K562 (cell line): ENCODE results near the gene PDPR. TPM values are rescaled to one million over a fixed set of nuclear protein-coding genes. Genes with fewer than 3 reads are reported as not detected.
"Not testable (repeated sequence)": the region's sequence is repeated elsewhere in the genome, so short reads cannot be mapped to it uniquely, and the experiment has no call there.

ENCODE experiments used
- ATAC-seq: fragments of 200-7000 bp; cut with Tn5 transposase; 3 replicates; pipeline ENCODE4 v1.9.1; 2020; ENCODE audit warnings: moderate library complexity
- BruUV-seq: library from RNA; stranded (reverse); fragments of 400-500 nt; replicated peaks from 2 replicates; lab custom pipeline; 2021; lab: Mats Ljungman, UMichigan
- CTCF ChIA-PET: fragments of 300-600 bp; formaldehyde crosslinking; extraction: SDS; loops from one replicate; lab custom pipeline; 2021; ENCODE audit warnings: low intra/inter-chr PET ratio; lab: Yijun Ruan, JAX
- POLR2A ChIA-PET: fragments of 300-600, 350-650 bp; sonication (Branson Sonifier 250); formaldehyde crosslinking; extraction: SDS; loops from one replicate; lab custom pipeline; 2021; ENCODE audit warnings: antibody characterized with exemption, inconsistent platforms; lab: Yijun Ruan, JAX
- DNase-seq, 4 experiments: peaks; one replicate each; pipeline versions ENCODE4 v3.0.0 to v3.0.0-alpha.2; 2011 to 2018; ENCODE audit warnings: low spot score in 3 of 4, mixed read lengths in 3 of 4; ENCODE audit errors: extremely low read depth in 1 of 4
- FAIRE-seq: peaks from 2 replicates; lab custom pipeline; 2011; peaks lifted over from hg19 to GRCh38; lab: Jason Lieb, UNC
- H2AFZ ChIP-seq: 2 replicates; pipeline ENCODE4 v1.6.0; 2011; ENCODE audit warnings: low read depth, low read length, control low read depth, inconsistent platforms
- H3K27ac ChIP-seq: fragments of 200-600 bp; 3 replicates; pipeline ENCODE4 v1.8.0; 2011; ENCODE audit warnings: low read depth, mild to moderate bottlenecking, control low read depth, inconsistent platforms, low read length, moderate library complexity, mixed read lengths; ENCODE audit errors: extremely low read depth
- H3K27me3 ChIP-seq, 2 experiments: fragments of 300-600 bp in 1 of 2; 2 replicates in 1 of 2; 3 replicates in 1 of 2; pipeline versions ENCODE4 v1.6.0 to v1.8.0; 2011; ENCODE audit warnings: inconsistent platforms in 2 of 2, low read length in 2 of 2, mild to moderate bottlenecking in 1 of 2, mixed read lengths in 1 of 2, moderate library complexity in 1 of 2; ENCODE audit not compliant: control insufficient read depth in 2 of 2, insufficient read depth in 2 of 2
- H3K36me3 ChIP-seq: fragments of 300-600 bp; 3 replicates; pipeline ENCODE4 v1.8.0; 2011; ENCODE audit warnings: mild to moderate bottlenecking, low read length, inconsistent platforms; ENCODE audit not compliant: control insufficient read depth, insufficient read depth
- H3K4me1 ChIP-seq, 2 experiments: fragments of 200-600 bp in 1 of 2; replicated peaks in 1 of 2; 2 replicates in 1 of 2; 3 replicates in 1 of 2; pipeline versions ENCODE4 v1.5.1 to v1.8.0; 2011; ENCODE audit warnings: inconsistent platforms in 2 of 2, low read length in 2 of 2, mild to moderate bottlenecking in 1 of 2, mixed read lengths in 1 of 2, moderate library complexity in 1 of 2; ENCODE audit not compliant: control insufficient read depth in 2 of 2, insufficient read depth in 2 of 2
- H3K4me2 ChIP-seq: 2 replicates; pipeline ENCODE4 v1.6.1; 2011; ENCODE audit warnings: low read length, control low read depth, inconsistent platforms, mixed read lengths; ENCODE audit not compliant: insufficient read depth
- H3K4me3 ChIP-seq: fragments of 200-600 bp; sonication (generic), shearing (Covaris generic); 2 replicates; pipeline ENCODE4 v1.5.1; 2016; ENCODE audit warnings: control low read depth, inconsistent platforms
- H3K79me2 ChIP-seq: fragments of 200-600 bp; 3 replicates; pipeline ENCODE4 v1.8.0; 2011; ENCODE audit warnings: low read length, inconsistent platforms; ENCODE audit not compliant: control insufficient read depth, insufficient read depth
- H3K9ac ChIP-seq, 2 experiments: 2 replicates each; pipeline versions ENCODE4 v1.6.0 to v1.6.1; 2011; ENCODE audit warnings: low read depth in 2 of 2, low read length in 2 of 2, control low read depth in 1 of 2, inconsistent platforms in 1 of 2, mild to moderate bottlenecking in 1 of 2, mixed read lengths in 1 of 2; ENCODE audit not compliant: insufficient read depth in 1 of 2
- H3K9me1 ChIP-seq: one replicate; pipeline ENCODE4 v1.6.0; 2011; ENCODE audit warnings: inconsistent platforms, mild to moderate bottlenecking, low read length, moderate library complexity; ENCODE audit not compliant: control insufficient read depth, insufficient read depth
- H3K9me3 ChIP-seq: replicated peaks from 2 replicates; pipeline ENCODE4 v1.5.1; 2011; ENCODE audit warnings: low read depth, low read length, inconsistent platforms; ENCODE audit not compliant: control insufficient read depth, insufficient read depth
- H4K20me1 ChIP-seq: replicated peaks from 2 replicates; pipeline ENCODE4 v1.6.1; 2011; ENCODE audit warnings: low read length, inconsistent platforms, mixed read lengths; ENCODE audit not compliant: control insufficient read depth, insufficient read depth
- NFIC ChIP-seq: fragments of 450-650 bp; IDR thresholded peaks from 2 replicates; pipeline ENCODE4 v1.6.1; 2017; ENCODE audit warnings: mild to moderate bottlenecking, inconsistent platforms
- WGBS: fragments of 100-300 bp; shearing (Covaris generic); methylation state at CpG from one replicate; pipeline ENCODE4 v1.1.6; 2016; ENCODE audit warnings: low coverage, mixed read lengths; ENCODE audit not compliant: insufficient coverage; ENCODE audit errors: missing lambda C conversion rate; 5-methylcytosine and 5-hydroxymethylcytosine counted together
- in situ Hi-C: fragments of 300-500 bp; cut with MboI; formaldehyde crosslinking; loops from 4 replicates; pipeline ENCODE4 v1.15.0; 2018; ENCODE audit warnings: inconsistent platforms, mixed read lengths
- intact Hi-C: fragments of 100-400 bp; cut with micrococcal nuclease; formaldehyde crosslinking; loops from 2 replicates; pipeline ENCODE4 v1.14.2; 2022
- polyA plus RNA-seq, 8 experiments: library from polyadenylated mRNA; depleted of rRNA in 4 of 8; stranded (reverse) in 5 of 8; unstranded in 3 of 8; fragments of >200 nt; fragmentation: Nextera tagmentation in 2 of 8; fragmentation: Illumina TruSeq in 1 of 8; extraction: Ambion mirVana in 2 of 8; extraction: Trizol in 1 of 8; gene quantifications; 2 replicates each; pipeline versions ENCODE4 v1.2.1 to v1.2.3, GENCODE V29; 2011 to 2014; ENCODE audit warnings: inconsistent platforms in 1 of 8, missing spikeins in 1 of 8
- total RNA-seq, 7 experiments: library from RNA; depleted of rRNA in 6 of 7; stranded (reverse); fragments of >200 nt in 6 of 7; fragmentation: Illumina TruSeq in 2 of 7; extraction: Trizol in 2 of 7; gene quantifications; 2 replicates each; pipeline versions ENCODE4 v1.2.1 to v1.2.3, GENCODE V29; 2011 to 2021; ENCODE audit warnings: low replicate concordance in 1 of 7

The PDPR gene
- total and polyA plus RNA-seq, 9 of the 15 experiments (the other 6 are each of a cell fraction or from before 2014, with no cell fraction given), result 4.9 to 35.7 (median 19.1) TPM

DNA sequence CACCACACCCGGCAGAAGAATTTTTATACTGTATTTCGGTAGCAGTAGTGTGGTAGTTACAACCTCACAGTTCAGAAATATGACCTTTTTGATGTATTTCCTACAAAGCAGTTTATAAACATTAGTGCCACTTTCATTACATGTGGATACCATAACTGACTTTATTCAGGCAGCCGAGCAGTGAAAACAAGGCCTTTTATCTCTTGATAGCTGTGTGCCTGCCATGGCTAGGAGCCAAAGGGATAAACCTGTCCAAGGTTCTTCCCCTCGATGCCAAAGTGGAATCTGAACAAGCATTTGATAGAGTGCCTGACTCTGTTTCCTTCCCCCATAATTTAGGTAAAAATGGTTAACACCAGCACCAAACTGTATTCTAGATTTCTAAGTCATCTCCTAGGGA, 23.0 kb upstream of the PDPR start:
- FAIRE-seq (peak; percentile 69), DNase-seq (peak in 1 of 4 experiments; percentile 13)
- POLR2A ChIA-PET, H3K36me3 ChIP-seq, H3K27me3 ChIP-seq, H3K4me2 ChIP-seq, H3K9ac ChIP-seq, H3K9me1 ChIP-seq, H3K27ac ChIP-seq, CTCF ChIA-PET, H3K4me3 ChIP-seq, H2AFZ ChIP-seq, in situ Hi-C loops, H3K9me3 ChIP-seq, BruUV-seq, ATAC-seq, H4K20me1 ChIP-seq, H3K79me2 ChIP-seq, H3K4me1 ChIP-seq: not testable (repeated sequence)
- 37% methylated on average over 4 of the region's 4 CpGs for WGBS
- intact Hi-C loops, result loop anchor here (10.0 kb wide), 1 partner anchor 296 kb away; no protein-coding TSS in a partner anchor
- peak; percentile 39; the same call in 1 of the 2 replicates for TF ChIP-seq NFIC

DNA sequence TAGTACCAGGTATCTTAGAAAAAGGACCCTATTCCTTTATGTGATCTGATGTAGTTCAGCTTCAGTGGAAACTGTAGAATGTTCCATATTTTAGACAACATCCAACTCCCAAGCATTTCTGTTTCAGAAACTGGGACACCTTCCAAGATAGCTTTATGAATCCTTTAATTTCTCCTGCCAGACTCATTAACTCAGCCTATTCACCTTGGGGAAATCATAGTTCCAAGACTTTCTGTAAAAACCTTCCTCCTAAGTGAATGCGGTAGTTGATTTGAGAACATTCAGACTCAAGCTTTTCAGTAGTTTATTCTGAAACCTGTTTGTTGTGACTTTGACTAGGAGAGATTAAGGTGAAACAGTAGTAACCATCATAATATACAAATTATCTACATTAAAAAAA, 20.0 kb upstream of the PDPR start:
- H3K4me2 ChIP-seq, H3K9ac ChIP-seq, H2AFZ ChIP-seq, H4K20me1 ChIP-seq, H3K27me3 ChIP-seq, CTCF ChIA-PET, DNase-seq, H3K9me1 ChIP-seq, ATAC-seq, H3K27ac ChIP-seq, FAIRE-seq, H3K79me2 ChIP-seq, H3K4me3 ChIP-seq, BruUV-seq, H3K36me3 ChIP-seq, H3K9me3 ChIP-seq, POLR2A ChIA-PET, in situ Hi-C loops, H3K4me1 ChIP-seq: not testable (repeated sequence)
- WGBS, result 67% methylated on average over 1 of the region's 1 CpG
- intact Hi-C loops, result loop anchor here (10.0 kb wide), 1 partner anchor 299 kb away; no protein-coding TSS in a partner anchor
